K562 (cell line): ENCODE data around the gene SORBS2. TPM values are rescaled to one million over a fixed set of nuclear protein-coding genes. Genes with fewer than 3 reads are reported as not detected.

Experiments used
- ATAC-seq: fragments of 200-7000 bp; cut with Tn5 transposase; 3 replicates; pipeline ENCODE4 v1.9.1; 2020; ENCODE audit warnings: moderate library complexity
- BruUV-seq: library from RNA; stranded (reverse); fragments of 400-500 nt; replicated peaks from 2 replicates; lab custom pipeline; 2021; lab: Mats Ljungman, UMichigan
- CTCF ChIA-PET: fragments of 300-600 bp; formaldehyde crosslinking; extraction: SDS; loops from one replicate; lab custom pipeline; 2021; ENCODE audit warnings: low intra/inter-chr PET ratio; lab: Yijun Ruan, JAX
- POLR2A ChIA-PET: fragments of 300-600, 350-650 bp; sonication (Branson Sonifier 250); formaldehyde crosslinking; extraction: SDS; loops from one replicate; lab custom pipeline; 2021; ENCODE audit warnings: antibody characterized with exemption, inconsistent platforms; lab: Yijun Ruan, JAX
- DNase-seq, 4 experiments: peaks; one replicate each; pipeline versions ENCODE4 v3.0.0 to v3.0.0-alpha.2; 2011 to 2018; ENCODE audit warnings: low spot score in 3 of 4, mixed read lengths in 3 of 4; ENCODE audit errors: extremely low read depth in 1 of 4
- FAIRE-seq: peaks from 2 replicates; lab custom pipeline; 2011; peaks lifted over from hg19 to GRCh38; lab: Jason Lieb, UNC
- H2AFZ ChIP-seq: 2 replicates; pipeline ENCODE4 v1.6.0; 2011; ENCODE audit warnings: low read depth, low read length, control low read depth, inconsistent platforms
- H3K27ac ChIP-seq: fragments of 200-600 bp; 3 replicates; pipeline ENCODE4 v1.8.0; 2011; ENCODE audit warnings: low read depth, mild to moderate bottlenecking, control low read depth, inconsistent platforms, low read length, moderate library complexity, mixed read lengths; ENCODE audit errors: extremely low read depth
- H3K27me3 ChIP-seq, 2 experiments: fragments of 300-600 bp in 1 of 2; 2 replicates in 1 of 2; 3 replicates in 1 of 2; pipeline versions ENCODE4 v1.6.0 to v1.8.0; 2011; ENCODE audit warnings: inconsistent platforms in 2 of 2, low read length in 2 of 2, mild to moderate bottlenecking in 1 of 2, mixed read lengths in 1 of 2, moderate library complexity in 1 of 2; ENCODE audit not compliant: control insufficient read depth in 2 of 2, insufficient read depth in 2 of 2
- H3K36me3 ChIP-seq: fragments of 300-600 bp; 3 replicates; pipeline ENCODE4 v1.8.0; 2011; ENCODE audit warnings: mild to moderate bottlenecking, low read length, inconsistent platforms; ENCODE audit not compliant: control insufficient read depth, insufficient read depth
- H3K4me1 ChIP-seq, 2 experiments: fragments of 200-600 bp in 1 of 2; replicated peaks in 1 of 2; 2 replicates in 1 of 2; 3 replicates in 1 of 2; pipeline versions ENCODE4 v1.5.1 to v1.8.0; 2011; ENCODE audit warnings: inconsistent platforms in 2 of 2, low read length in 2 of 2, mild to moderate bottlenecking in 1 of 2, mixed read lengths in 1 of 2, moderate library complexity in 1 of 2; ENCODE audit not compliant: control insufficient read depth in 2 of 2, insufficient read depth in 2 of 2
- H3K4me2 ChIP-seq: 2 replicates; pipeline ENCODE4 v1.6.1; 2011; ENCODE audit warnings: low read length, control low read depth, inconsistent platforms, mixed read lengths; ENCODE audit not compliant: insufficient read depth
- H3K4me3 ChIP-seq: fragments of 200-600 bp; sonication (generic), shearing (Covaris generic); 2 replicates; pipeline ENCODE4 v1.5.1; 2016; ENCODE audit warnings: control low read depth, inconsistent platforms
- H3K79me2 ChIP-seq: fragments of 200-600 bp; 3 replicates; pipeline ENCODE4 v1.8.0; 2011; ENCODE audit warnings: low read length, inconsistent platforms; ENCODE audit not compliant: control insufficient read depth, insufficient read depth
- H3K9ac ChIP-seq, 2 experiments: 2 replicates each; pipeline versions ENCODE4 v1.6.0 to v1.6.1; 2011; ENCODE audit warnings: low read depth in 2 of 2, low read length in 2 of 2, control low read depth in 1 of 2, inconsistent platforms in 1 of 2, mild to moderate bottlenecking in 1 of 2, mixed read lengths in 1 of 2; ENCODE audit not compliant: insufficient read depth in 1 of 2
- H3K9me1 ChIP-seq: one replicate; pipeline ENCODE4 v1.6.0; 2011; ENCODE audit warnings: inconsistent platforms, mild to moderate bottlenecking, low read length, moderate library complexity; ENCODE audit not compliant: control insufficient read depth, insufficient read depth
- H3K9me3 ChIP-seq: replicated peaks from 2 replicates; pipeline ENCODE4 v1.5.1; 2011; ENCODE audit warnings: low read depth, low read length, inconsistent platforms; ENCODE audit not compliant: control insufficient read depth, insufficient read depth
- H4K20me1 ChIP-seq: replicated peaks from 2 replicates; pipeline ENCODE4 v1.6.1; 2011; ENCODE audit warnings: low read length, inconsistent platforms, mixed read lengths; ENCODE audit not compliant: control insufficient read depth, insufficient read depth
- BACH1 ChIP-seq: fragments of 200-800 bp; sonication (Bioruptor generic); IDR thresholded peaks from 2 replicates; pipeline ENCODE4 v1.6.1; 2016; ENCODE audit warnings: missing genetic modification characterization, missing compliant biosample characterization
- ID3 ChIP-seq, 2 experiments: fragments of 250-450 bp in 1 of 2; fragments of 450-650 bp in 1 of 2; sonication (Bioruptor Pico) in 1 of 2; IDR thresholded peaks; 2 replicates each; pipeline versions ENCODE4 v1.6.1 to v1.8.0; 2016 to 2021; ENCODE audit warnings: mild to moderate bottlenecking in 2 of 2, moderate library complexity in 2 of 2, missing compliant biosample characterization in 1 of 2, missing genetic modification characterization in 1 of 2
- MAFF ChIP-seq: IDR thresholded peaks from 2 replicates; pipeline ENCODE4 v1.6.1; 2012; ENCODE audit warnings: low read length, improper control_type of control experiment
- MAFG ChIP-seq: fragments of 450-650 bp; conservative IDR thresholded peaks from 2 replicates; pipeline ENCODE4 v1.6.1; 2016; ENCODE audit warnings: missing genetic modification characterization, missing compliant biosample characterization
- POLR2B ChIP-seq: fragments of 450-650 bp; IDR thresholded peaks from 2 replicates; pipeline ENCODE4 v1.6.1; 2018; ENCODE audit warnings: low read depth; ENCODE audit not compliant: partially characterized antibody
- PRPF4 ChIP-seq: fragments of 200-400 bp; formaldehyde crosslinking; IDR thresholded peaks from one replicate; pipeline ENCODE4 v1.6.1; 2017; ENCODE audit warnings: low read length, low read depth, mild to moderate bottlenecking; ENCODE audit not compliant: insufficient read depth, poor library complexity, severe bottlenecking
- SMAD2 ChIP-seq: fragments of 150-350 bp; IDR thresholded peaks from 2 replicates; pipeline ENCODE4 v1.6.1; 2014; ENCODE audit warnings: low read depth, mild to moderate bottlenecking, low read length
- SPI1 ChIP-seq: IDR thresholded peaks from 2 replicates; pipeline ENCODE4 v1.6.1; 2011; ENCODE audit warnings: low read depth, low read length, control low read depth, borderline replicate concordance
- ZC3H8 ChIP-seq: fragments of 450-650 bp; IDR thresholded peaks from 2 replicates; pipeline ENCODE4 v1.6.1; 2017
- ZNF212 ChIP-seq: fragments of 450-650 bp; formaldehyde crosslinking; IDR thresholded peaks from 2 replicates; pipeline ENCODE4 v1.4.0; 2020; ENCODE audit warnings: mild to moderate bottlenecking
- ZNF316 ChIP-seq: fragments of 450-650 bp; IDR thresholded peaks from 2 replicates; pipeline ENCODE4 v1.6.1; 2016
- WGBS: fragments of 100-300 bp; shearing (Covaris generic); methylation state at CpG from one replicate; pipeline ENCODE4 v1.1.6; 2016; ENCODE audit warnings: low coverage, mixed read lengths; ENCODE audit not compliant: insufficient coverage; ENCODE audit errors: missing lambda C conversion rate; 5-methylcytosine and 5-hydroxymethylcytosine counted together
- in situ Hi-C: fragments of 300-500 bp; cut with MboI; formaldehyde crosslinking; loops from 4 replicates; pipeline ENCODE4 v1.15.0; 2018; ENCODE audit warnings: inconsistent platforms, mixed read lengths
- intact Hi-C: fragments of 100-400 bp; cut with micrococcal nuclease; formaldehyde crosslinking; loops from 2 replicates; pipeline ENCODE4 v1.14.2; 2022
- polyA plus RNA-seq, 8 experiments: library from polyadenylated mRNA; depleted of rRNA in 4 of 8; stranded (reverse) in 5 of 8; unstranded in 3 of 8; fragments of >200 nt; fragmentation: Nextera tagmentation in 2 of 8; fragmentation: Illumina TruSeq in 1 of 8; extraction: Ambion mirVana in 2 of 8; extraction: Trizol in 1 of 8; gene quantifications; 2 replicates each; pipeline versions ENCODE4 v1.2.1 to v1.2.3, GENCODE V29; 2011 to 2014; ENCODE audit warnings: inconsistent platforms in 1 of 8, missing spikeins in 1 of 8
- total RNA-seq, 7 experiments: library from RNA; depleted of rRNA in 6 of 7; stranded (reverse); fragments of >200 nt in 6 of 7; fragmentation: Illumina TruSeq in 2 of 7; extraction: Trizol in 2 of 7; gene quantifications; 2 replicates each; pipeline versions ENCODE4 v1.2.1 to v1.2.3, GENCODE V29; 2011 to 2021; ENCODE audit warnings: low replicate concordance in 1 of 7
- TF ChIP-seq, protein P1 (sequence below): fragments of 250-450 bp; sonication (Bioruptor Pico); IDR thresholded peaks from 2 replicates; pipeline ENCODE4 v1.9.0; 2021; ENCODE audit warnings: mild to moderate bottlenecking
- TF ChIP-seq, protein P2 (sequence below): fragments of 450-650 bp; formaldehyde crosslinking; IDR thresholded peaks from 2 replicates; pipeline ENCODE4 v1.4.0; 2022; ENCODE audit warnings: missing genetic modification characterization

The SORBS2 gene
- total and polyA plus RNA-seq, 9 of the 15 experiments (the other 6 are each of a cell fraction or from before 2014, with no cell fraction given), result 0.29 TPM; not detected in 8

GRCh38 chr4:185730849-185731608 lies 81.0 kb downstream of the SORBS2 start:
- no peak for FAIRE-seq
- Histone ChIP-seq H3K4me3 (no peak overlapping the region), H3K9me3 (no peaks in the 10 kb centered on the region), H3K27me3 (peaks cover 0 to 12% of the 10 kb centered on the region in 2 experiments; a peak in 2 of 5 replicates), H4K20me1 (no peaks in the 10 kb centered on the region), H3K79me2 (no peaks in the 10 kb centered on the region), H3K36me3 (no peaks in the 10 kb centered on the region), H3K9me1 (no peaks in the 10 kb centered on the region), H3K4me2 (no peak overlapping the region), H3K9ac (no peak overlapping the region), H3K4me1 (no peaks in the 10 kb centered on the region; a peak in 1 of 5 replicates), H3K27ac (no peak overlapping the region), H2AFZ (no peak overlapping the region)
- TF ChIP-seq ZNF212, result no peak
- no peak for DNase-seq
- in situ Hi-C loops, result no loop called here
- ATAC-seq, result no peak
- ChIA-PET CTCF (interaction anchor here (0.6 kb wide), 2 partner anchors 173 to 256 kb away, joined by 3 read pairs; no protein-coding TSS in a partner anchor), POLR2A (interaction anchor here (0.7 kb wide), 1 partner anchor 191 kb away, joined by 3 read pairs; no protein-coding TSS in a partner anchor)
- BruUV-seq, result no TSS peak
- intact Hi-C loops, result no loop called here
- WGBS, result 4% methylated on average over 3 of the region's 3 CpGs

DNA sequence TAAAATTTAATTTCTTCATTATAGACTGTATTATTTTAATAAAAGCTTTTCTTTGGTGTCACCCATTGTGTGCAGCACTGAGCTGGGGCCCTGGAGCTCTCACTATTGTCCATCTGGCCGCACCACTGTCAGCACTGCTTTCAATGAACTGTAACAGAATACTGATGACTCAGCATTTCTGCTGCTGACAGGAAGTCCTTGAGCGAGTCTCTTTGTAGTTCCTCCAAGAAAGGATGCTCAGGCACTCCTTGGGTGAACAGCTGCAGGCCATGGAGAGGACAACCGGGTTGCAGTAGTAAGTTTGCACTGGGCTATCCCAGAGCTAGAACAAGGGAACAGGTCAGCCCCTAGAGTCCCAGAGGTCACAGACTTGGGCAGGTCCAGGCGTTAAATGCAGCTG lies 81.6 kb downstream of the SORBS2 start:
- no peaks in the 10 kb centered on the region for H3K36me3 ChIP-seq
- peak; percentile 77 for ATAC-seq
- H3K4me1 ChIP-seq, result no peaks in the 10 kb centered on the region; a peak in 1 of 5 replicates
- H3K9me3 ChIP-seq, result no peaks in the 10 kb centered on the region
- WGBS, result 2% methylated on average over 4 of the region's 4 CpGs
- intact Hi-C loops (no loop called here), in situ Hi-C loops (no loop called here)
- DNase-seq, result peak in 3 of 4 experiments; percentile 10 to 20 (median 11)
- H3K9me1 ChIP-seq, result no peaks in the 10 kb centered on the region
- POLR2A ChIA-PET, result interaction anchor here (0.7 kb wide), 1 partner anchor 191 kb away, joined by 3 read pairs; no protein-coding TSS in a partner anchor
- H3K9ac ChIP-seq, result no peak overlapping the region
- H2AFZ ChIP-seq, result no peak overlapping the region
- H4K20me1 ChIP-seq, result no peaks in the 10 kb centered on the region
- FAIRE-seq, result peak; percentile 71
- H3K27ac ChIP-seq, result no peak overlapping the region
- peaks cover 0 to 12% of the 10 kb centered on the region in 2 experiments; a peak in 2 of 5 replicates for H3K27me3 ChIP-seq
- CTCF ChIA-PET, result interaction anchor here (0.6 kb wide), 1 partner anchor 172 kb away, joined by 3 read pairs; no protein-coding TSS in a partner anchor
- BruUV-seq, result no TSS peak
- no peak overlapping the region for H3K4me3 ChIP-seq
- no peak overlapping the region for H3K4me2 ChIP-seq
- H3K79me2 ChIP-seq, result no peaks in the 10 kb centered on the region
- TF ChIP-seq PRPF4, result no peak
- TF ChIP-seq POLR2B, result no peak
- TF ChIP-seq, protein P1, sequence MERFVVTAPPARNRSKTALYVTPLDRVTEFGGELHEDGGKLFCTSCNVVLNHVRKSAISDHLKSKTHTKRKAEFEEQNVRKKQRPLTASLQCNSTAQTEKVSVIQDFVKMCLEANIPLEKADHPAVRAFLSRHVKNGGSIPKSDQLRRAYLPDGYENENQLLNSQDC (CRISPR knock-in tag), result no peak
- TF ChIP-seq, protein P2, sequence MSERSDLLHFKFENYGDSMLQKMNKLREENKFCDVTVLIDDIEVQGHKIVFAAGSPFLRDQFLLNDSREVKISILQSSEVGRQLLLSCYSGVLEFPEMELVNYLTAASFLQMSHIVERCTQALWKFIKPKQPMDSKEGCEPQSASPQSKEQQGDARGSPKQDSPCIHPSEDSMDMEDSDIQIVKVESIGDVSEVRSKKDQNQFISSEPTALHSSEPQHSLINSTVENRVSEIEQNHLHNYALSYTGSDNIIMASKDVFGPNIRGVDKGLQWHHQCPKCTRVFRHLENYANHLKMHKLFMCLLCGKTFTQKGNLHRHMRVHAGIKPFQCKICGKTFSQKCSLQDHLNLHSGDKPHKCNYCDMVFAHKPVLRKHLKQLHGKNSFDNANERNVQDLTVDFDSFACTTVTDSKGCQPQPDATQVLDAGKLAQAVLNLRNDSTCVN, result no peak
- TF ChIP-seq MAFG (tag), result peak; percentile 97
- 0 out of 2 replicates have a peak, but pooled peaks have one; percentile 7 for TF ChIP-seq SPI1
- TF ChIP-seq BACH1, result peak; percentile 49; the same call in 1 of the 2 replicates
- TF ChIP-seq SMAD2, result no peak
- TF ChIP-seq MAFF, result peak; percentile 100
- no peak for TF ChIP-seq ID3 (CRISPR knock-in tag; IDR thresholded peaks at IDR 0.05)
- TF ChIP-seq ID3 (tag; IDR thresholded peaks at IDR 0.05), result no peak
- TF ChIP-seq ZNF316, result peak; percentile 98
- TF ChIP-seq ZC3H8, result no peak
